Measurements from ENCODE around the gene MAGIX.
"Not testable (repeated sequence)": the region's sequence is repeated elsewhere in the genome, so short reads cannot be mapped to it uniquely, and the experiment has no call there.

MAGIX gene

GRCh38 chrX:49162620-49163019, at the start of gene MAGIX:
Gene MAGIX, plus strand, starts transcription at chrX:49162758. Its CDS starts 132 bp downstream, at chrX:49162890.
- FAIRE-seq, result no peak

- no peak for FAIRE-seq
These were observed 46.5 kb upstream of the MAGIX start for GRCh38 chrX:49116076-49116475.

GRCh38 chrX:49116716-49117115, 45.8 kb upstream of the MAGIX start:
- no peak for FAIRE-seq

GRCh38 chrX:49117581-49117980, 45.0 kb upstream of the MAGIX start:
- no peak for FAIRE-seq

- FAIRE-seq, result no peak
These were observed 42.5 kb upstream of the MAGIX start for GRCh38 chrX:49120091-49120490.

GRCh38 chrX:49122499-49122898, 40.1 kb upstream of the MAGIX start:
- no peak for FAIRE-seq

GRCh38 chrX:49127742-49128258, 34.8 kb upstream of the MAGIX start:
- not testable (repeated sequence) for FAIRE-seq

GRCh38 chrX:49129427-49129826, 33.1 kb upstream of the MAGIX start:
- FAIRE-seq, result no peak

GRCh38 chrX:49132275-49132674, 30.3 kb upstream of the MAGIX start:
- FAIRE-seq, result not testable (repeated sequence)

GRCh38 chrX:49133759-49134158, 28.8 kb upstream of the MAGIX start:
- FAIRE-seq, result no peak

- no peak for FAIRE-seq
These were observed 25.1 kb upstream of the MAGIX start for GRCh38 chrX:49137492-49137891.

GRCh38 chrX:49139713-49140112, 22.8 kb upstream of the MAGIX start:
- no peak for FAIRE-seq

- not testable (repeated sequence) for FAIRE-seq
These were observed 20.3 kb upstream of the MAGIX start for GRCh38 chrX:49142264-49142663.

GRCh38 chrX:49143154-49143553, 19.4 kb upstream of the MAGIX start:
- not testable (repeated sequence) for FAIRE-seq

- no peak for FAIRE-seq
These were observed 15.3 kb upstream of the MAGIX start for GRCh38 chrX:49147282-49147681.

- FAIRE-seq, result no peak
These were observed 14.6 kb upstream of the MAGIX start for GRCh38 chrX:49147936-49148335.

GRCh38 chrX:49148390-49149100, 14.0 kb upstream of the MAGIX start:
- FAIRE-seq, result not testable (repeated sequence)

- not testable (repeated sequence) for FAIRE-seq
These were observed 13.3 kb upstream of the MAGIX start for GRCh38 chrX:49149291-49149690.

GRCh38 chrX:49153467-49153866, 9.1 kb upstream of the MAGIX start:
- no peak for FAIRE-seq

GRCh38 chrX:49155243-49155899, 7.2 kb upstream of the MAGIX start:
- no peak for FAIRE-seq

GRCh38 chrX:49155900-49156837, 6.4 kb upstream of the MAGIX start:
- FAIRE-seq, result no peak

- FAIRE-seq, result no peak
These were observed 5.4 kb upstream of the MAGIX start for GRCh38 chrX:49157194-49157593.

GRCh38 chrX:49160908-49161307, 1.6 kb upstream of the MAGIX start:
- FAIRE-seq, result no peak

Data from endometrium (tissue), 2 donors.